ENCODE measurements around the gene FRAT1. TPM values are rescaled to one million over a fixed set of nuclear protein-coding genes. Genes with fewer than 3 reads are reported as not detected.

Gene FRAT1
- total and polyA plus RNA-seq, 2 of the 13 experiments (the other 11 are each of a cell fraction or from before 2014, with no cell fraction given), result 1.7 to 2.3 TPM

DNA sequence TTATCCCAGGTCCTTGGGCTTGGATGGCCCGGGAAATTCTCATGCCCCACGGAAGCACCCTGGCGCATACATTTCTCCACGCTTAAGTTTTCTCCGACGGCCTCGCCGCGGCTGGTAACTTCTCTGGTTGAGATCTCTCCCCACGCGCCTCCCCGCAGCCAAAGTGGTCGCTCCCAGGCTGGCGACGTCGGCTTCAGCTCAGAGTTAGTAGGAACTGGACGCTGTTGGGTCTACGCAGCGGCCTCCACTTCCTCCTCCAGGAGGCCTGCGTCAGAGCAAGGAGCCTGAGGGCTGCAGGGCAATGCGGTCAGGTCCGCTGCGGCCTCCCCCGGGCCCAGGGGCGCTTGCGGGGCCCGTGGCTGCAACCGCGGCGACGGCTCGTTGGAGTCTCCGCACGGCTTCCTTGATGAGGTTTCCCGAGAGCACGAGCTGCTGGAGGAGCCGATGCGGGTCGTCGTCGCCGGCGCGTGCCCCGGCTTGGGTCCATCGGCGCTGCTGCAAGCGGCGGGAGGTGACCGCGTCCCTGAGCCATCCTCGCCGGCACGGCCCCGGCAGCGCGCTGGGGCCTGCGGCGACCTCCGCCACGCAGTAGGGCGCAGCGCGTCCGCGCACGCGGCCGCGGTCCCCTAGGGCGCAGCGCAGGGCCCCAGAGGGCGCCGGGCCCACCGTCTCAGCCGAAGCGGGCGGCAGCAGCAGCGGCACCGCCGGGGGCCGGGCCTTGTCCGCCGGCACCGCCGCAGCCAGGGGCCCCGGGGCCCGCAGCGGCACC is 14.7 kb downstream of the FRAT1 start (continued):
- TF ChIP-seq ZNF407 (CRISPR knock-in tag; IDR thresholded peaks at IDR 0.05; ENCODE audit: not compliant biosample characterization), result no peak
- no peak for TF ChIP-seq TRAFD1 (CRISPR knock-in tag; IDR thresholded peaks at IDR 0.05; ENCODE audit: borderline replicate concordance)
- no peak for TF ChIP-seq MIER3 (CRISPR knock-in tag; IDR thresholded peaks at IDR 0.05; ENCODE audit: borderline replicate concordance)
- no peak for TF ChIP-seq ZMYM2 (CRISPR knock-in tag; IDR thresholded peaks at IDR 0.05)
- TF ChIP-seq ZFP1 (CRISPR knock-in tag; IDR thresholded peaks at IDR 0.05), result no peak
- TF ChIP-seq BCLAF1 (IDR thresholded peaks at IDR 0.05), result no peak
- TF ChIP-seq, protein P1, sequence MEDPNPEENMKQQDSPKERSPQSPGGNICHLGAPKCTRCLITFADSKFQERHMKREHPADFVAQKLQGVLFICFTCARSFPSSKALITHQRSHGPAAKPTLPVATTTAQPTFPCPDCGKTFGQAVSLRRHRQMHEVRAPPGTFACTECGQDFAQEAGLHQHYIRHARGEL (CRISPR knock-in tag; IDR thresholded peaks at IDR 0.05), result no peak
- no peak for TF ChIP-seq ZNF44 (CRISPR knock-in tag; IDR thresholded peaks at IDR 0.05)
- 0 out of 2 replicates have a peak, but pooled peaks have one; percentile 16 for TF ChIP-seq ZNF780A (CRISPR knock-in tag; IDR thresholded peaks at IDR 0.05)
- no peak for TF ChIP-seq ZNF724P (CRISPR knock-in tag; IDR thresholded peaks at IDR 0.05; ENCODE audit: borderline replicate concordance)
- TF ChIP-seq ZNF329 (CRISPR knock-in tag; IDR thresholded peaks at IDR 0.05; ENCODE audit: low read depth), result 0 out of 2 replicates have a peak, but pooled peaks have one; percentile 46
- no peak for TF ChIP-seq ZNF543 (CRISPR knock-in tag; IDR thresholded peaks at IDR 0.05)
- no peak for TF ChIP-seq BRF2 (CRISPR knock-in tag; IDR thresholded peaks at IDR 0.05)

Measured in HepG2 (cell line).